H1 (cell line): ENCODE measurements around the gene METRN. TPM values are rescaled to one million over a fixed set of nuclear protein-coding genes. Genes with fewer than 3 reads are reported as not detected.

Source experiments
- ASH2L ChIP-seq: fragments of 200-600, 300-600 bp; sonication (generic); IDR thresholded peaks from one replicate; pipeline ENCODE4 v1.7.1; 2017; ENCODE audit warnings: low read length
- CBX5 ChIP-seq: fragments of 300-800, 300-1000 bp; sonication (generic); IDR thresholded peaks from 2 replicates; pipeline ENCODE4 v1.7.1; 2016; ENCODE audit warnings: antibody characterized with exemption, low read length, low read depth
- CBX8 ChIP-seq: fragments of 300-800, 300-1000 bp; sonication (generic); IDR thresholded peaks from 2 replicates; pipeline ENCODE4 v1.7.1; 2016; ENCODE audit warnings: low read depth, low read length, borderline replicate concordance
- CEBPB ChIP-seq: IDR thresholded peaks from 2 replicates; pipeline ENCODE4 v1.6.1; 2012; ENCODE audit warnings: low read depth, low read length
- GABPA ChIP-seq: IDR thresholded peaks from 2 replicates; pipeline ENCODE4 v1.6.1; 2011; ENCODE audit warnings: mild to moderate bottlenecking, low read length, moderate library complexity, borderline replicate concordance; ENCODE audit not compliant: insufficient read depth
- JUND ChIP-seq: IDR thresholded peaks from 2 replicates; pipeline ENCODE4 v1.6.1; 2011; ENCODE audit warnings: mild to moderate bottlenecking, improper control_type of control experiment, low read length
- POU5F1 ChIP-seq: IDR thresholded peaks from 2 replicates; pipeline ENCODE4 v1.6.1; 2011; ENCODE audit warnings: low read depth, mild to moderate bottlenecking, low read length, moderate library complexity
- RAD21 ChIP-seq, 2 experiments: IDR thresholded peaks in 1 of 2; conservative IDR thresholded peaks in 1 of 2; 2 replicates each; pipeline ENCODE4 v1.6.1; 2011; ENCODE audit warnings: low read depth in 2 of 2, low read length in 2 of 2, improper control_type of control experiment in 1 of 2, inconsistent platforms in 1 of 2, mild to moderate bottlenecking in 1 of 2, moderate library complexity in 1 of 2
- SP4 ChIP-seq: IDR thresholded peaks from 2 replicates; pipeline ENCODE4 v1.6.1; 2012; ENCODE audit warnings: low read length, inconsistent platforms
- polyA plus RNA-seq, 7 experiments: library from polyadenylated mRNA; depleted of rRNA in 3 of 7; stranded (reverse) in 5 of 7; unstranded in 2 of 7; fragments of >200 nt in 5 of 7; fragments of 200-250 nt in 2 of 7; gene quantifications; 1 replicate in 5 of 7; 2 replicates in 1 of 7; 4 replicates in 1 of 7; pipeline versions ENCODE4 v1.2.1 to v1.2.3, GENCODE V29; 2011 to 2013; ENCODE audit warnings: missing spikeins in 2 of 7, mixed read lengths in 2 of 7
- total RNA-seq: library from RNA; stranded (reverse); fragmentation: NEBNext Ultra II Directional; extraction: Animal tissue kit (Norgen Biotek cat#: 25700); gene quantifications from 2 replicates; pipeline ENCODE4 v1.2.1, GENCODE V29; 2021
- TF ChIP-seq, protein P1 (sequence below): fragments of 300-600 bp; sonication (generic); IDR thresholded peaks from 2 replicates; pipeline ENCODE4 v1.7.1; 2012; ENCODE audit warnings: low read length, moderate library complexity, mild to moderate bottlenecking, inconsistent platforms; ENCODE audit not compliant: insufficient replicate concordance
- TF ChIP-seq, protein P2 (sequence below): IDR thresholded peaks from 2 replicates; pipeline ENCODE4 v1.6.1; 2012; ENCODE audit warnings: inconsistent platforms

METRN gene
- total and polyA plus RNA-seq, 2 of the 8 experiments (the other 6 are each of a cell fraction or from before 2014, with no cell fraction given) = 18.7 to 25.8 TPM

DNA sequence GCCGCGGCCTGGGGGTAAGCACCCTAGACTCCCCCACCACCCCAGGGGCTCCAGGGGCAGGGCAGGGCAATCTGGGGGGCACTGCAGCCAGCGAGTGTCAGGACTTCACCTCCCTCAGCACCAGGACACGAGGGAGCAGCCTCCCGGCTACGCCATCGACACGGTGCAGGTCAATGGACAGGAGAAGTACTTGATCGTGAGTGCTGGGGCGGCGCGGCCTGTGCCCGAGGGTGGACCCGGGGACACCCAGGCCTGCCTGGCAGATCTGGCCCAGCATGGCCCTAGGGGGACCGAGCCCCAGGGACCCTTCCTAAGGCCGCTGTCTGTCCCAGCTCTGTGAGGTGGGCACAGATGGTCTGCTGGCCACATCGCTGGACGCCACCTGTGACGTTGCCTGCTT lies 42.5 kb upstream of the METRN start (continued):
- TF ChIP-seq, protein P1, sequence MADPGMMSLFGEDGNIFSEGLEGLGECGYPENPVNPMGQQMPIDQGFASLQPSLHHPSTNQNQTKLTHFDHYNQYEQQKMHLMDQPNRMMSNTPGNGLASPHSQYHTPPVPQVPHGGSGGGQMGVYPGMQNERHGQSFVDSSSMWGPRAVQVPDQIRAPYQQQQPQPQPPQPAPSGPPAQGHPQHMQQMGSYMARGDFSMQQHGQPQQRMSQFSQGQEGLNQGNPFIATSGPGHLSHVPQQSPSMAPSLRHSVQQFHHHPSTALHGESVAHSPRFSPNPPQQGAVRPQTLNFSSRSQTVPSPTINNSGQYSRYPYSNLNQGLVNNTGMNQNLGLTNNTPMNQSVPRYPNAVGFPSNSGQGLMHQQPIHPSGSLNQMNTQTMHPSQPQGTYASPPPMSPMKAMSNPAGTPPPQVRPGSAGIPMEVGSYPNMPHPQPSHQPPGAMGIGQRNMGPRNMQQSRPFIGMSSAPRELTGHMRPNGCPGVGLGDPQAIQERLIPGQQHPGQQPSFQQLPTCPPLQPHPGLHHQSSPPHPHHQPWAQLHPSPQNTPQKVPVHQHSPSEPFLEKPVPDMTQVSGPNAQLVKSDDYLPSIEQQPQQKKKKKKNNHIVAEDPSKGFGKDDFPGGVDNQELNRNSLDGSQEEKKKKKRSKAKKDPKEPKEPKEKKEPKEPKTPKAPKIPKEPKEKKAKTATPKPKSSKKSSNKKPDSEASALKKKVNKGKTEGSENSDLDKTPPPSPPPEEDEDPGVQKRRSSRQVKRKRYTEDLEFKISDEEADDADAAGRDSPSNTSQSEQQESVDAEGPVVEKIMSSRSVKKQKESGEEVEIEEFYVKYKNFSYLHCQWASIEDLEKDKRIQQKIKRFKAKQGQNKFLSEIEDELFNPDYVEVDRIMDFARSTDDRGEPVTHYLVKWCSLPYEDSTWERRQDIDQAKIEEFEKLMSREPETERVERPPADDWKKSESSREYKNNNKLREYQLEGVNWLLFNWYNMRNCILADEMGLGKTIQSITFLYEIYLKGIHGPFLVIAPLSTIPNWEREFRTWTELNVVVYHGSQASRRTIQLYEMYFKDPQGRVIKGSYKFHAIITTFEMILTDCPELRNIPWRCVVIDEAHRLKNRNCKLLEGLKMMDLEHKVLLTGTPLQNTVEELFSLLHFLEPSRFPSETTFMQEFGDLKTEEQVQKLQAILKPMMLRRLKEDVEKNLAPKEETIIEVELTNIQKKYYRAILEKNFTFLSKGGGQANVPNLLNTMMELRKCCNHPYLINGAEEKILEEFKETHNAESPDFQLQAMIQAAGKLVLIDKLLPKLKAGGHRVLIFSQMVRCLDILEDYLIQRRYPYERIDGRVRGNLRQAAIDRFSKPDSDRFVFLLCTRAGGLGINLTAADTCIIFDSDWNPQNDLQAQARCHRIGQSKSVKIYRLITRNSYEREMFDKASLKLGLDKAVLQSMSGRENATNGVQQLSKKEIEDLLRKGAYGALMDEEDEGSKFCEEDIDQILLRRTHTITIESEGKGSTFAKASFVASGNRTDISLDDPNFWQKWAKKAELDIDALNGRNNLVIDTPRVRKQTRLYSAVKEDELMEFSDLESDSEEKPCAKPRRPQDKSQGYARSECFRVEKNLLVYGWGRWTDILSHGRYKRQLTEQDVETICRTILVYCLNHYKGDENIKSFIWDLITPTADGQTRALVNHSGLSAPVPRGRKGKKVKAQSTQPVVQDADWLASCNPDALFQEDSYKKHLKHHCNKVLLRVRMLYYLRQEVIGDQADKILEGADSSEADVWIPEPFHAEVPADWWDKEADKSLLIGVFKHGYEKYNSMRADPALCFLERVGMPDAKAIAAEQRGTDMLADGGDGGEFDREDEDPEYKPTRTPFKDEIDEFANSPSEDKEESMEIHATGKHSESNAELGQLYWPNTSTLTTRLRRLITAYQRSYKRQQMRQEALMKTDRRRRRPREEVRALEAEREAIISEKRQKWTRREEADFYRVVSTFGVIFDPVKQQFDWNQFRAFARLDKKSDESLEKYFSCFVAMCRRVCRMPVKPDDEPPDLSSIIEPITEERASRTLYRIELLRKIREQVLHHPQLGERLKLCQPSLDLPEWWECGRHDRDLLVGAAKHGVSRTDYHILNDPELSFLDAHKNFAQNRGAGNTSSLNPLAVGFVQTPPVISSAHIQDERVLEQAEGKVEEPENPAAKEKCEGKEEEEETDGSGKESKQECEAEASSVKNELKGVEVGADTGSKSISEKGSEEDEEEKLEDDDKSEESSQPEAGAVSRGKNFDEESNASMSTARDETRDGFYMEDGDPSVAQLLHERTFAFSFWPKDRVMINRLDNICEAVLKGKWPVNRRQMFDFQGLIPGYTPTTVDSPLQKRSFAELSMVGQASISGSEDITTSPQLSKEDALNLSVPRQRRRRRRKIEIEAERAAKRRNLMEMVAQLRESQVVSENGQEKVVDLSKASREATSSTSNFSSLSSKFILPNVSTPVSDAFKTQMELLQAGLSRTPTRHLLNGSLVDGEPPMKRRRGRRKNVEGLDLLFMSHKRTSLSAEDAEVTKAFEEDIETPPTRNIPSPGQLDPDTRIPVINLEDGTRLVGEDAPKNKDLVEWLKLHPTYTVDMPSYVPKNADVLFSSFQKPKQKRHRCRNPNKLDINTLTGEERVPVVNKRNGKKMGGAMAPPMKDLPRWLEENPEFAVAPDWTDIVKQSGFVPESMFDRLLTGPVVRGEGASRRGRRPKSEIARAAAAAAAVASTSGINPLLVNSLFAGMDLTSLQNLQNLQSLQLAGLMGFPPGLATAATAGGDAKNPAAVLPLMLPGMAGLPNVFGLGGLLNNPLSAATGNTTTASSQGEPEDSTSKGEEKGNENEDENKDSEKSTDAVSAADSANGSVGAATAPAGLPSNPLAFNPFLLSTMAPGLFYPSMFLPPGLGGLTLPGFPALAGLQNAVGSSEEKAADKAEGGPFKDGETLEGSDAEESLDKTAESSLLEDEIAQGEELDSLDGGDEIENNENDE = no peak
- TF ChIP-seq, protein P2, sequence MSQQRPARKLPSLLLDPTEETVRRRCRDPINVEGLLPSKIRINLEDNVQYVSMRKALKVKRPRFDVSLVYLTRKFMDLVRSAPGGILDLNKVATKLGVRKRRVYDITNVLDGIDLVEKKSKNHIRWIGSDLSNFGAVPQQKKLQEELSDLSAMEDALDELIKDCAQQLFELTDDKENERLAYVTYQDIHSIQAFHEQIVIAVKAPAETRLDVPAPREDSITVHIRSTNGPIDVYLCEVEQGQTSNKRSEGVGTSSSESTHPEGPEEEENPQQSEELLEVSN = no peak
- no peak for TF ChIP-seq ASH2L
- no peak for TF ChIP-seq JUND
- no peak for TF ChIP-seq CBX5
- no peak for TF ChIP-seq RAD21 (IDR thresholded peaks at IDR 0.05 in 1 of 2, conservative IDR thresholded peaks at IDR 0.05 in 1 of 2; ENCODE audit: low read depth in 2 of 2, low read length in 2 of 2)
- TF ChIP-seq CBX8 = no peak
- no peak for TF ChIP-seq POU5F1
- TF ChIP-seq CEBPB = no peak
- TF ChIP-seq GABPA = no peak
- TF ChIP-seq SP4 = no peak
